Esophagus muscularis mucosa (tissue), 4 donors: Measurements from ENCODE around the gene IL1RN. TPM values are rescaled to one million over a fixed set of nuclear protein-coding genes. Genes with fewer than 3 reads are reported as not detected.

Source experiments
- DNase-seq: peaks from one replicate; pipeline ENCODE4 v3.0.0-alpha.2; 2017; ENCODE audit errors: extremely low spot score
- H3K27ac ChIP-seq, 4 donors: fragments of 200-600 bp; sonication (generic); replicated peaks in 1 of 4; 1 replicate in 3 of 4; 2 replicates in 1 of 4; pipeline ENCODE4 v1.5.1; 2016 to 2019; ENCODE audit warnings: mild to moderate bottlenecking in 1 of 4
- H3K27me3 ChIP-seq, 4 donors: fragments of 200-600 bp; sonication (generic); one replicate each; pipeline versions ENCODE4 v1.5.1 to v1.6.0; 2016 to 2019
- H3K36me3 ChIP-seq, 4 donors: fragments of 200-600 bp; sonication (generic); one replicate each; pipeline ENCODE4 v1.5.1; 2016 to 2019
- H3K4me1 ChIP-seq, 4 donors: fragments of 200-600 bp; sonication (generic); one replicate each; pipeline ENCODE4 v1.5.1; 2016 to 2019
- H3K4me3 ChIP-seq, 4 donors: fragments of 200-600 bp; sonication (generic); 1 replicate in 2 of 4; 2 replicates in 2 of 4; pipeline ENCODE4 v1.5.1; 2016 to 2019; ENCODE audit warnings: mild to moderate bottlenecking in 4 of 4, moderate library complexity in 1 of 4
- H3K9me3 ChIP-seq, 4 donors: fragments of 200-600 bp; sonication (generic); 1 replicate in 3 of 4; 2 replicates in 1 of 4; pipeline ENCODE4 v1.5.1; 2016 to 2019
- EP300 ChIP-seq: sonication (generic); formaldehyde crosslinking; IDR thresholded peaks from one replicate; pipeline ENCODE4 v1.6.1; 2017; ENCODE audit warnings: antibody characterized with exemption
- POLR2A ChIP-seq: fragments of 450-650 bp; IDR thresholded peaks from one replicate; pipeline ENCODE4 v1.6.1; 2017; ENCODE audit warnings: antibody characterized with exemption, moderate library complexity, mild to moderate bottlenecking, low read depth
- POLR2AphosphoS5 ChIP-seq, 2 donors: sonication (generic); formaldehyde crosslinking; IDR thresholded peaks; one replicate each; pipeline ENCODE4 v1.6.1; 2017; ENCODE audit warnings: antibody characterized with exemption in 2 of 2
- WGBS: methylation state at CpG from one replicate; pipeline ENCODE4 v1.1.5; 2018; 5-methylcytosine and 5-hydroxymethylcytosine counted together
- intact Hi-C: fragments of 100-400 bp; cut with DNase I; formaldehyde crosslinking; loops from one replicate; pipeline ENCODE4 v1.15.1; 2023
- total RNA-seq, 4 donors: library from RNA; depleted of rRNA; stranded (reverse); fragments of >200 nt; gene quantifications; one replicate each; pipeline versions ENCODE4 v1.1.0 to v1.2.1, GENCODE V29; 2016
- TF ChIP-seq, protein P1 (sequence below), 3 experiments: fragments of 200-600 bp in 2 of 3; fragments of 450-650 bp in 1 of 3; sonication (generic) in 2 of 3; IDR thresholded peaks; one replicate each; pipeline ENCODE4 v1.5.1; 2017 to 2019; ENCODE audit warnings: antibody characterized with exemption in 3 of 3, mild to moderate bottlenecking in 2 of 3, moderate library complexity in 1 of 3

IL1RN gene
- total RNA-seq, 4 donors from 2014 or later, result 0.40 to 4.1 (median 0.83) TPM; not detected in 1

GRCh38 chr2:113138428-113139322 lies 11.3 kb downstream of the IL1RN start:
- no peaks in the 10 kb centered on the region for H3K27me3 ChIP-seq
- no peaks in the 10 kb centered on the region for H3K9me3 ChIP-seq
- intact Hi-C loops, result loop anchor here (5.0 kb wide), 1 partner anchor 234 kb away; no protein-coding TSS in a partner anchor
- H3K36me3 ChIP-seq, result no peaks in the 10 kb centered on the region
- no peak for DNase-seq
- 41% methylated on average over 13 of the region's 13 CpGs for WGBS
- TF ChIP-seq, protein P1, sequence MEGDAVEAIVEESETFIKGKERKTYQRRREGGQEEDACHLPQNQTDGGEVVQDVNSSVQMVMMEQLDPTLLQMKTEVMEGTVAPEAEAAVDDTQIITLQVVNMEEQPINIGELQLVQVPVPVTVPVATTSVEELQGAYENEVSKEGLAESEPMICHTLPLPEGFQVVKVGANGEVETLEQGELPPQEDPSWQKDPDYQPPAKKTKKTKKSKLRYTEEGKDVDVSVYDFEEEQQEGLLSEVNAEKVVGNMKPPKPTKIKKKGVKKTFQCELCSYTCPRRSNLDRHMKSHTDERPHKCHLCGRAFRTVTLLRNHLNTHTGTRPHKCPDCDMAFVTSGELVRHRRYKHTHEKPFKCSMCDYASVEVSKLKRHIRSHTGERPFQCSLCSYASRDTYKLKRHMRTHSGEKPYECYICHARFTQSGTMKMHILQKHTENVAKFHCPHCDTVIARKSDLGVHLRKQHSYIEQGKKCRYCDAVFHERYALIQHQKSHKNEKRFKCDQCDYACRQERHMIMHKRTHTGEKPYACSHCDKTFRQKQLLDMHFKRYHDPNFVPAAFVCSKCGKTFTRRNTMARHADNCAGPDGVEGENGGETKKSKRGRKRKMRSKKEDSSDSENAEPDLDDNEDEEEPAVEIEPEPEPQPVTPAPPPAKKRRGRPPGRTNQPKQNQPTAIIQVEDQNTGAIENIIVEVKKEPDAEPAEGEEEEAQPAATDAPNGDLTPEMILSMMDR (IDR thresholded peaks at IDR 0.05), result peak; percentile 71 to 81 (median 76)
- TF ChIP-seq POLR2A (no peak), EP300 (no peak), POLR2AphosphoS5 (IDR thresholded peaks at IDR 0.05) (no peak)
- H3K4me1 ChIP-seq, result peaks cover 0 to 6% (median 2%) of the 10 kb centered on the region in 4 donors
- no peak overlapping the region for H3K27ac ChIP-seq
- no peak overlapping the region for H3K4me3 ChIP-seq

DNA sequence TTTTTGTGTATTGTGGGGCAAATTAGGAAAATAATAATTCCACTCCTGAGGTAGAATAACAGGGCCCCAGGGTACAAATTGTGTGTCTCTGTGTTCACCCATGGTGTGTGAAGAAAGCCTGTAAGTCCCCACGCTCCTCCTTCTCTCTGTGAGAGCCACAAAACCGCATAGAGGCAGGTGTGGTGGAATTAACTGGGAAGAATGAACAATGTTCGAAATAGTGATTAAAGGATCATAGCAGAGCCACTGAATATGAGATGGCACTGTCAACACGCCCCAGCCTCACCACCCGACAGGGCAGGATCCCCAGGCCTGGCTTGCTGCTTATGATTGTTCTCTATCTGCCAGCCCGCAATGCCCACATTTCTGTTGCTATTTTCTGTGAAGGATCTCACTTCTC lies 14.1 kb downstream of the IL1RN start:
- WGBS, result 92% methylated on average over 6 of the region's 6 CpGs
- DNase-seq, result no peak
- intact Hi-C loops, result loop anchor here (2.0 kb wide), 1 partner anchor 55 kb away; no protein-coding TSS in a partner anchor
- Histone ChIP-seq H3K36me3 (no peaks in the 10 kb centered on the region), H3K27me3 (no peaks in the 10 kb centered on the region), H3K4me1 (peaks cover 0 to 6% (median 2%) of the 10 kb centered on the region in 4 donors), H3K9me3 (peaks cover 0 to 6% (median 0%) of the 10 kb centered on the region in 4 donors), H3K4me3 (no peak overlapping the region), H3K27ac (no peak overlapping the region)
- TF ChIP-seq POLR2A, result no peak
- no peak for TF ChIP-seq POLR2AphosphoS5 (IDR thresholded peaks at IDR 0.05)
- TF ChIP-seq EP300, result no peak
- TF ChIP-seq, protein P1 (IDR thresholded peaks at IDR 0.05), result no peak

DNA sequence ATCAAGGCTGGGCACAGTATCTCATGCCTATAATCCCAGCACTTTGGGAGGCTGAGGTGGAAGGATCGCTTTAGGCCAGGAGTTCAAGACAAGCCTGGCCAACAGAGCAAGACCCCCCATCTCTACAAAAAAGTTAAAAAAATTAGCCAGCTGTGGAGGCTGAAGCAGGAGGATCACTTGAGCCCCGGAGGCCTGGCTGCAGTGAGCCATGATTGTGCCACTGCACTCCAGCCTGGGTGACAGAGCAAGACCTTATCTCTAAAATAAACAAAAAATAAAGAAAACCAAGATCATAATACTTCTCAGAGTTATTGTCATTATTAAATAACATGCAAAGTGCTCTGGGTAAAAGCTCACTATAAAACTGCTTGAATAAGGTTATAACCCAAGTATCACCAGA lies 14.9 kb downstream of the IL1RN start:
- Histone ChIP-seq H3K4me3 (no peak overlapping the region), H3K36me3 (no peaks in the 10 kb centered on the region), H3K27ac (no peak overlapping the region), H3K4me1 (peaks cover 0 to 6% (median 2%) of the 10 kb centered on the region in 4 donors), H3K27me3 (no peaks in the 10 kb centered on the region), H3K9me3 (peaks cover 0 to 6% (median 0%) of the 10 kb centered on the region in 4 donors)
- TF ChIP-seq POLR2A (no peak), EP300 (no peak), POLR2AphosphoS5 (IDR thresholded peaks at IDR 0.05) (no peak)
- TF ChIP-seq, protein P1 (IDR thresholded peaks at IDR 0.05), result no peak
- 91% methylated on average over 2 of the region's 2 CpGs for WGBS
- intact Hi-C loops, result no loop called here
- DNase-seq, result no peak

DNA sequence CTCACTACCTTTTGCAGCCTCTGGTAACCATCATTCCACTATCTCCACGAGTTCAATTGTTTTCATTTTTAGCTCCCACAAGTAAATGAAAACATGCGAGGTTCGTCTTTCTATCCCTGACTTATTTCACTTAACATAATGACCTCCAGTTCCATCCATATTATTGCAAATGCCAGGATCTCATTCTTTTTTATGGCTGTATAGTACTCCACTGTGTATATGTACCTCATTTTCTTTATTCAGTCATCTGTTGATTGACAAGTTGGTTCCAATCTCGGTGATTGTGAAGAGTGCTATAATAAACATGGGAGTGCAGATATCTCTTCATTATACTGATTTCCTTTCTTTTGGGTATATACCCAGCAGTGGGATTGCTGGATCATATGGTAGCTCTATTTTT lies 16.9 kb downstream of the IL1RN start:
- no peaks in the 10 kb centered on the region for H3K36me3 ChIP-seq
- 76% methylated on average over 4 of the region's 4 CpGs for WGBS
- H3K27me3 ChIP-seq, result no peaks in the 10 kb centered on the region
- no peak overlapping the region for H3K4me3 ChIP-seq
- no peak for TF ChIP-seq POLR2AphosphoS5 (IDR thresholded peaks at IDR 0.05)
- TF ChIP-seq, protein P1 (IDR thresholded peaks at IDR 0.05), result no peak
- no peak for TF ChIP-seq EP300
- TF ChIP-seq POLR2A, result no peak
- no peaks in the 10 kb centered on the region for H3K4me1 ChIP-seq
- DNase-seq, result no peak
- intact Hi-C loops, result no loop called here
- H3K9me3 ChIP-seq, result peaks cover 0 to 6% (median 0%) of the 10 kb centered on the region in 4 donors
- no peak overlapping the region for H3K27ac ChIP-seq
